ENCODE measurements around the gene CGB8.
A peak's percentile ranks its signal among the peaks of the same experiment; 100 is the strongest.
"Not testable (repeated sequence)": the region's sequence is repeated elsewhere in the genome, so short reads cannot be mapped to it uniquely, and the experiment has no call there.

GRCh38 chr19:49036815-49037214, 12.1 kb downstream of the CGB8 start, which contains the start of gene CGB1:
- not testable (repeated sequence) for TF ChIP-seq POLR2A (IDR thresholded peaks at IDR 0.05)
- TF ChIP-seq, protein P1, sequence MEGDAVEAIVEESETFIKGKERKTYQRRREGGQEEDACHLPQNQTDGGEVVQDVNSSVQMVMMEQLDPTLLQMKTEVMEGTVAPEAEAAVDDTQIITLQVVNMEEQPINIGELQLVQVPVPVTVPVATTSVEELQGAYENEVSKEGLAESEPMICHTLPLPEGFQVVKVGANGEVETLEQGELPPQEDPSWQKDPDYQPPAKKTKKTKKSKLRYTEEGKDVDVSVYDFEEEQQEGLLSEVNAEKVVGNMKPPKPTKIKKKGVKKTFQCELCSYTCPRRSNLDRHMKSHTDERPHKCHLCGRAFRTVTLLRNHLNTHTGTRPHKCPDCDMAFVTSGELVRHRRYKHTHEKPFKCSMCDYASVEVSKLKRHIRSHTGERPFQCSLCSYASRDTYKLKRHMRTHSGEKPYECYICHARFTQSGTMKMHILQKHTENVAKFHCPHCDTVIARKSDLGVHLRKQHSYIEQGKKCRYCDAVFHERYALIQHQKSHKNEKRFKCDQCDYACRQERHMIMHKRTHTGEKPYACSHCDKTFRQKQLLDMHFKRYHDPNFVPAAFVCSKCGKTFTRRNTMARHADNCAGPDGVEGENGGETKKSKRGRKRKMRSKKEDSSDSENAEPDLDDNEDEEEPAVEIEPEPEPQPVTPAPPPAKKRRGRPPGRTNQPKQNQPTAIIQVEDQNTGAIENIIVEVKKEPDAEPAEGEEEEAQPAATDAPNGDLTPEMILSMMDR (IDR thresholded peaks at IDR 0.05) = peak in 2 of 6 experiments; percentile 17 to 26

Data from adrenal gland (tissue), 5 donors.